EL (cell line): Measurements from ENCODE around the gene REEP3.
"Not testable (repeated sequence)": the region's sequence is repeated elsewhere in the genome, so short reads cannot be mapped to it uniquely, and the experiment has no call there.

Experiments
- DNase-seq: peaks from one replicate; pipeline ENCODE4 v3.0.0-alpha.2; 2016

The REEP3 gene

GRCh38 chr10:63553473-63553872 lies 32.3 kb downstream of the REEP3 start:
- DNase-seq = peak; percentile 43

- DNase-seq = peak; percentile 93
Observed at GRCh38 chr10:63554657-63555056, 33.5 kb downstream of the REEP3 start.

- no peak for DNase-seq
Observed at GRCh38 chr10:63555330-63555729, 34.1 kb downstream of the REEP3 start.

- DNase-seq = no peak
Observed at GRCh38 chr10:63558132-63558784, 37.1 kb downstream of the REEP3 start.

- DNase-seq = no peak
Observed at GRCh38 chr10:63561341-63561740, 40.1 kb downstream of the REEP3 start.

- DNase-seq = no peak
Observed at GRCh38 chr10:63562391-63562790, 41.2 kb downstream of the REEP3 start.

GRCh38 chr10:63562857-63563256 lies 41.7 kb downstream of the REEP3 start:
- DNase-seq = no peak

GRCh38 chr10:63563623-63564022 lies 42.4 kb downstream of the REEP3 start:
- no peak for DNase-seq

- not testable (repeated sequence) for DNase-seq
Observed at GRCh38 chr10:63564731-63565130, 43.5 kb downstream of the REEP3 start.

GRCh38 chr10:63573068-63573697 lies 52.0 kb downstream of the REEP3 start:
- DNase-seq = peak; percentile 4

- DNase-seq = no peak
Observed at GRCh38 chr10:63574011-63574410, 52.8 kb downstream of the REEP3 start.

- no peak for DNase-seq
Observed at GRCh38 chr10:63576501-63576900, 55.3 kb downstream of the REEP3 start.

GRCh38 chr10:63578501-63578900 lies 57.3 kb downstream of the REEP3 start:
- DNase-seq = no peak

- no peak for DNase-seq
Observed at GRCh38 chr10:63579371-63580014, 58.3 kb downstream of the REEP3 start.

GRCh38 chr10:63582690-63583089 lies 61.5 kb downstream of the REEP3 start:
- no peak for DNase-seq

- DNase-seq = no peak
Observed at GRCh38 chr10:63583397-63583796, 62.2 kb downstream of the REEP3 start.

GRCh38 chr10:63583909-63584724 lies 62.9 kb downstream of the REEP3 start:
- no peak for DNase-seq

GRCh38 chr10:63584725-63585035 lies 63.5 kb downstream of the REEP3 start:
- DNase-seq = no peak

GRCh38 chr10:63585041-63585440 lies 63.8 kb downstream of the REEP3 start:
- no peak for DNase-seq

- no peak for DNase-seq
Observed at GRCh38 chr10:63586043-63586442, 64.8 kb downstream of the REEP3 start.

GRCh38 chr10:63587191-63587590 lies 66.0 kb downstream of the REEP3 start:
- DNase-seq = no peak

- DNase-seq = peak; percentile 11
Observed at GRCh38 chr10:63588436-63589167, 67.4 kb downstream of the REEP3 start.
